Measurements from ENCODE around the gene XCR1. TPM values are rescaled to one million over a fixed set of nuclear protein-coding genes. Genes with fewer than 3 reads are reported as not detected.
A peak's percentile ranks its signal among the peaks of the same experiment; 100 is the strongest.

Gene XCR1
- total RNA-seq, 6 experiments from 2014 or later: not detected

DNA sequence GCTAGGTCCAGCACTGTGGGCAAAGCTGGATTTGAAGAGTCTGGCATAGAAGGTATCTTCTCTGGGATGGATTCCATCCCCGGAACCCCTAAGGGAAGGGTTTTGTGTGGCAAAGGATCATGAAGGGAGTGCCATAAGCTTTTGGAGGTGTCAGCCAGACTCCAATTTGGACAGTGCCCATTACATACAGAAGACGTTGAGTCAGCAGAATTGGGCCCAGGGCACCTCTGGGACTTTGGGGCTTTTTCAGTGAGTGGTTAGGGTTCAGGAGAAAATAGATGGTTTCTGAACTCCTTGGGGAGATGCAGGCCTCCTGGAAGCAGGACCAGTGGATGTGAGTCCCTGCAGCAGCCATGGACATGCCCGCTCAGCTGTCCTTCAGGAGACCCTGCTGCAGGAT, 34.6 kb upstream of the XCR1 start:
- Mint-ChIP-seq H3K4me1 (ENCODE audit: low read depth) (peaks cover 7% of the 10 kb centered on the region; the same call in 1 of the 2 replicates), H3K27me3 (ENCODE audit: insufficient read depth) (peaks cover 30% of the 10 kb centered on the region), H3K36me3 (ENCODE audit: low read depth) (no peaks in the 10 kb centered on the region), H3K9me3 (no peaks in the 10 kb centered on the region), H3K4me3 (no peak overlapping the region), H3K27ac (no peak overlapping the region)
- TF ChIP-seq, protein P1, sequence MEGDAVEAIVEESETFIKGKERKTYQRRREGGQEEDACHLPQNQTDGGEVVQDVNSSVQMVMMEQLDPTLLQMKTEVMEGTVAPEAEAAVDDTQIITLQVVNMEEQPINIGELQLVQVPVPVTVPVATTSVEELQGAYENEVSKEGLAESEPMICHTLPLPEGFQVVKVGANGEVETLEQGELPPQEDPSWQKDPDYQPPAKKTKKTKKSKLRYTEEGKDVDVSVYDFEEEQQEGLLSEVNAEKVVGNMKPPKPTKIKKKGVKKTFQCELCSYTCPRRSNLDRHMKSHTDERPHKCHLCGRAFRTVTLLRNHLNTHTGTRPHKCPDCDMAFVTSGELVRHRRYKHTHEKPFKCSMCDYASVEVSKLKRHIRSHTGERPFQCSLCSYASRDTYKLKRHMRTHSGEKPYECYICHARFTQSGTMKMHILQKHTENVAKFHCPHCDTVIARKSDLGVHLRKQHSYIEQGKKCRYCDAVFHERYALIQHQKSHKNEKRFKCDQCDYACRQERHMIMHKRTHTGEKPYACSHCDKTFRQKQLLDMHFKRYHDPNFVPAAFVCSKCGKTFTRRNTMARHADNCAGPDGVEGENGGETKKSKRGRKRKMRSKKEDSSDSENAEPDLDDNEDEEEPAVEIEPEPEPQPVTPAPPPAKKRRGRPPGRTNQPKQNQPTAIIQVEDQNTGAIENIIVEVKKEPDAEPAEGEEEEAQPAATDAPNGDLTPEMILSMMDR (IDR thresholded peaks at IDR 0.05): no peak
- no peak for DNase-seq

DNA sequence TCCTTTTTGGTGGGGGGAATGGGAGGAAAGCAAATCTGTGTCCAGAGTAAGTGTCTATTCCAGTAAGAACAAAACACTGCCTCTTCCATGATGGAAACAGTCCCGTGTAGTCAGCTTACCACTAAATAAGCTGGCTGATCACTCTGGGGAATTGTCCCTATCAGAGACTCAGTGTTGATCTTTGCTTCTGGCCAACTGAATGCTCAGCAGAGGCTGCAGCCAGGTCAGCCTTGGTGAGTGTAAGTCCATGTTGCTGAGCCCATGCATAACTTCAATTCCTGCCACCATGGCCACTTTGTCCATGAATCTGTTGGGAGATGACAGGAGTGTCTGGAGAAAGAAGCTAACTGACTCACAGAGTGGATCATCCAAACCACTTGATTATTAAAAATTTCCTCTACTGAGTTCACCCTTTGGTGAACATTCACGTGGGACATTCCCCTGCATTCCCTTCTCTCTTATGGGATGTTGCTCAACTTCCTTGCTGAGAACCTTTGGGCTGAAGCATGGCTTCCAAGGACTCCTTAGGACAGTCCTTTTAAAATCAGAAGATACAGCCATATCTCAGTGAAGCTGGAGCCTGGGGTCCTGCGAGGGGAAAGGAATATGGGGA, 33.9 kb upstream of the XCR1 start:
- H3K9me3 Mint-ChIP-seq: no peaks in the 10 kb centered on the region
- TF ChIP-seq, protein P1 (IDR thresholded peaks at IDR 0.05): no peak
- H3K4me1 Mint-ChIP-seq (ENCODE audit: low read depth): peaks cover 7% of the 10 kb centered on the region; the same call in 1 of the 2 replicates
- no peaks in the 10 kb centered on the region for H3K36me3 Mint-ChIP-seq (ENCODE audit: low read depth)
- H3K4me3 Mint-ChIP-seq: no peak overlapping the region
- peak; percentile 18 for DNase-seq
- peaks cover 29% of the 10 kb centered on the region for H3K27me3 Mint-ChIP-seq (ENCODE audit: insufficient read depth)
- no peak overlapping the region for H3K27ac Mint-ChIP-seq

DNA sequence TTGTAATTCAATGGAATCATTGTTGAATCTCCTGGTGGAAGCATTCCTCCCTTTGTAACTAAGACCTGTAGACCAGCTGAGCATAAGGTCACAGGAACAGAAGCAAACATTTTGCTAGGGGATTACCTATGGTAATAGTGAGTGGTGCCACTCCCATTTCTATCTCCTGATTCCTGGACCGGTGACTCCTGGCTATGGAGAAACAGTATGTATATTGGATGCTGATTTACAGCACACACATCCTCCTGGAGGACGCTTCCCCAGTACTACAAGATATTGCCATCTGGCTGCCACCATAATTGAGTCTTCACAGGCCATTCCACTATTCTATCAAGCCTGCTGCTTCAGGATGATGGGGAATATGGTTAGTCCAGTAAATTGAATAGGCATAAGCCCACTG, 33.3 kb upstream of the XCR1 start:
- no peak overlapping the region for H3K4me3 Mint-ChIP-seq
- no peaks in the 10 kb centered on the region for H3K9me3 Mint-ChIP-seq
- H3K4me1 Mint-ChIP-seq (ENCODE audit: low read depth): peaks cover 7% of the 10 kb centered on the region; the same call in 1 of the 2 replicates
- no peak for DNase-seq
- H3K27me3 Mint-ChIP-seq (ENCODE audit: insufficient read depth): peaks cover 27% of the 10 kb centered on the region
- TF ChIP-seq, protein P1 (IDR thresholded peaks at IDR 0.05): no peak
- H3K36me3 Mint-ChIP-seq (ENCODE audit: low read depth): no peaks in the 10 kb centered on the region
- no peak overlapping the region for H3K27ac Mint-ChIP-seq

DNA sequence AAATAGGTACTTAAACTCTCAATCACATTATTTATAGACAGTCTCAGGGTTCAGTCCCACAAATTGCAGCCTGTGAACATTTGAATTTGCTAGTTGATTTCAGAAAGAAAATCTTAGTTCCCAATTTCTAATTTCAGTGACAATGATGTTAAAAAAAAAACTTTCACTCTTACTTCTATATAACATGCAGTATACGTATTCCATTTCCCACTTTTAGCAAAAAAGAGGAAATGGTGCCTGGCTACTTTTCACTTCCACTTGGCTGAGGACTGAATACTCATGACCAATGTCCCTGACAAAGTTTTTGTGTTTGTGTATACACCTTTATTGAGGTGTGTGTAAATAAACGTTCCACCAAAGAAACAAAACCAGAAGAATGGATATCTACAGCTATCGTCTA, 32.1 kb upstream of the XCR1 start:
- Mint-ChIP-seq H3K9me3 (no peaks in the 10 kb centered on the region), H3K36me3 (ENCODE audit: low read depth) (no peaks in the 10 kb centered on the region), H3K27me3 (ENCODE audit: insufficient read depth) (peaks cover 28% of the 10 kb centered on the region), H3K4me1 (ENCODE audit: low read depth) (peaks cover 7% of the 10 kb centered on the region; the same call in 1 of the 2 replicates), H3K4me3 (no peak overlapping the region), H3K27ac (no peak overlapping the region)
- TF ChIP-seq, protein P1 (IDR thresholded peaks at IDR 0.05): no peak
- no peak for DNase-seq

DNA sequence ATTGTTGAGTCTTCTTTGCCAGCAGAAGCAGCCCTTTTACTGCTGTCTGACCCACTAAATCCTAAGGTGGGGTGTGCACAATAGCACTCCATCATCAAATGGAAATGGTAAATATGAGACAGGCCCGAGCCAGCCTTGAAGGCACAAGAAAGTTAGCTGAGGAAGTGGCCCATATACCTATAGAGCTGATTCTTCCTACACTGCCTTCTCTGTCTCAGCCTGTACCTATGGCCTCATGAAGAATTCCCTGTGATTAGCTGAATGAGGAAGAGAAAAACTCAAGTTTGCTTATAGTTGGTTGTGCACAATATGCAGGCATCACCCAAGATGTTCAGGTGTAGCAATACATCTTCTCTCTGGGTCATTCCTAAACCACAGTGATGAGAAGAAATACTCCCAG, 31.7 kb upstream of the XCR1 start:
- no peak overlapping the region for H3K4me3 Mint-ChIP-seq
- H3K27me3 Mint-ChIP-seq (ENCODE audit: insufficient read depth): peaks cover 29% of the 10 kb centered on the region
- TF ChIP-seq, protein P1 (IDR thresholded peaks at IDR 0.05): no peak
- H3K4me1 Mint-ChIP-seq (ENCODE audit: low read depth): peaks cover 7% of the 10 kb centered on the region; the same call in 1 of the 2 replicates
- no peak overlapping the region for H3K27ac Mint-ChIP-seq
- DNase-seq: no peak
- H3K36me3 Mint-ChIP-seq (ENCODE audit: low read depth): no peaks in the 10 kb centered on the region
- H3K9me3 Mint-ChIP-seq: no peaks in the 10 kb centered on the region

Data from HFFc6 (cell line).